ENCODE measurements around the gene SPIRE1. TPM values are rescaled to one million over a fixed set of nuclear protein-coding genes. Genes with fewer than 3 reads are reported as not detected.

The SPIRE1 gene
- total and polyA plus RNA-seq, 8 donors, result 3.1 to 24.4 (median 8.4) TPM

DNA sequence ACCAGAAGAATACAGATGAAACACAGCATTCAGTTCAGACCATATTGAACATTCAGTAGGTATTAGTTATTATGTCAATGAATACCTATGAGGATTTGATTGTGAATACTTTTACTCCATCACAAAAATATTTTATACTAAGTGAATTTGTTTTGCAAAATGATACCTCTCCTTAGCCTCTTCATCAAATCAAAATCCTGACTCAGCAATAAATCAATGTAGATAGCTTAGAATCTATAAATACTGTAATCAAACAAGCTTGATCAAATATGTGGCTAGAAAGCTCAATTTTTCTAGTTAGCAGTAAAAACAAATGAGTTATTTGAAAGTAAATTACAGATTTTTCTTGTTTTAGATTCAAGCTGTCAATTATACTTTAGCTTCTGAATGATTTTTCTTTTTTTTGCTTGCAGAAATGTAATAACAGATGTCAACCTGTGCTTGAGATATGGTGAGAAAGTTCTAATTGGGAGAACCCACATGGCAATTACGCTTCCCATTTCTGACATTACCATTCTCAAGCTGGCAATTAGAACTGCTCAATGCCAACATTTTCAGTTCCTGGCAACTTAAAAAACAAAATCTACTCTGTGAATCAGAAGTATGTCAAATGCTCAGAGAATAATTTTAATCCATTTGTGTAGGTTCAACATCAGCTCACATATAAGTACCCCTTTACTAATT is 140.6 kb downstream of the SPIRE1 start:
- no peak overlapping the region for H3K27ac ChIP-seq
- WGBS, 5 donors, result 93 to 98% (median 95%) methylated on average over 1 of the region's 1 CpG
- no peak for DNase-seq
- peaks cover 0 to 12% (median 5%) of the 10 kb centered on the region in 4 donors for H3K4me1 ChIP-seq
- no peaks in the 10 kb centered on the region for H3K9me3 ChIP-seq
- no peak overlapping the region for H3K4me3 ChIP-seq
- TF ChIP-seq POLR2A (IDR thresholded peaks at IDR 0.05) (no peak), EP300 (IDR thresholded peaks at IDR 0.05) (no peak), POLR2AphosphoS5 (IDR thresholded peaks at IDR 0.05) (no peak)
- TF ChIP-seq, protein P1, sequence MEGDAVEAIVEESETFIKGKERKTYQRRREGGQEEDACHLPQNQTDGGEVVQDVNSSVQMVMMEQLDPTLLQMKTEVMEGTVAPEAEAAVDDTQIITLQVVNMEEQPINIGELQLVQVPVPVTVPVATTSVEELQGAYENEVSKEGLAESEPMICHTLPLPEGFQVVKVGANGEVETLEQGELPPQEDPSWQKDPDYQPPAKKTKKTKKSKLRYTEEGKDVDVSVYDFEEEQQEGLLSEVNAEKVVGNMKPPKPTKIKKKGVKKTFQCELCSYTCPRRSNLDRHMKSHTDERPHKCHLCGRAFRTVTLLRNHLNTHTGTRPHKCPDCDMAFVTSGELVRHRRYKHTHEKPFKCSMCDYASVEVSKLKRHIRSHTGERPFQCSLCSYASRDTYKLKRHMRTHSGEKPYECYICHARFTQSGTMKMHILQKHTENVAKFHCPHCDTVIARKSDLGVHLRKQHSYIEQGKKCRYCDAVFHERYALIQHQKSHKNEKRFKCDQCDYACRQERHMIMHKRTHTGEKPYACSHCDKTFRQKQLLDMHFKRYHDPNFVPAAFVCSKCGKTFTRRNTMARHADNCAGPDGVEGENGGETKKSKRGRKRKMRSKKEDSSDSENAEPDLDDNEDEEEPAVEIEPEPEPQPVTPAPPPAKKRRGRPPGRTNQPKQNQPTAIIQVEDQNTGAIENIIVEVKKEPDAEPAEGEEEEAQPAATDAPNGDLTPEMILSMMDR (IDR thresholded peaks at IDR 0.05), result no peak
- H3K36me3 ChIP-seq, result no peaks in the 10 kb centered on the region
- H3K27me3 ChIP-seq, result no peaks in the 10 kb centered on the region
- intact Hi-C loops (cut with DNase I; ENCODE audit: low total_unique reads), result no loop called here

DNA sequence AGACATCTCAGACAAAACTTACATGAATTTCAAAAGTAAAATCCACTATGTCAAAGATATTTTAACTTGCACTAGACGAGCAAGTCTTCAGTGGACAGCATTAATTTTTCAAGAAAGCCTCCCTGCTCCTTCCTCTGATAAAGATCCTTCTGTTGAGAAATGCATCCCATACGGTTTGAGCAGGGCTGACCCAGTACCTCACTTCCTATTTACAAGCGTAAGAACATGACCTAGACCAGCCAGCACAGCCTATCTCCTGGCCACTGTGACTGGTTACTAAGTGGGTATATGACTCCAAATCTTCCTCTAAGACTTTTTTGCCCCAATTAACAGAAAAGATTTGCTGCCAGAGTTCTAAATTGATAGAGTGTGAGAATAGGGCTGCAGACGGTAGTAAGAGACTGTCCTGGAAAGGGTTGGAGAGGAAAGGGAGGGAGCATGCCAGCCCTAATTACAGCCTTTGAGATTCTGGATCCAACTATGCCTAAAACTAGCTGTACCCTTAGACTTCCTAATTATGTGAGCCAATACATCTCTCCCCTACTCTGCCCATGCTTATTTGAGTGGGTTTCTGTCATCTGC is 141.8 kb downstream of the SPIRE1 start:
- no peak overlapping the region for H3K27ac ChIP-seq
- H3K4me1 ChIP-seq, result peaks cover 0 to 12% (median 5%) of the 10 kb centered on the region in 4 donors
- intact Hi-C loops (cut with DNase I; ENCODE audit: low total_unique reads), result no loop called here
- H3K9me3 ChIP-seq, result no peaks in the 10 kb centered on the region
- H3K4me3 ChIP-seq, result no peak overlapping the region
- no peaks in the 10 kb centered on the region for H3K27me3 ChIP-seq
- DNase-seq, result no peak
- TF ChIP-seq POLR2AphosphoS5 (IDR thresholded peaks at IDR 0.05) (no peak), POLR2A (IDR thresholded peaks at IDR 0.05) (no peak), EP300 (IDR thresholded peaks at IDR 0.05) (no peak)
- TF ChIP-seq, protein P1 (IDR thresholded peaks at IDR 0.05), result no peak
- WGBS, 5 donors, result 60 to 76% (median 67%) methylated on average over 4 of the region's 4 CpGs
- peaks cover 0 to 9% (median under 1%) of the 10 kb centered on the region in 4 donors for H3K36me3 ChIP-seq

DNA sequence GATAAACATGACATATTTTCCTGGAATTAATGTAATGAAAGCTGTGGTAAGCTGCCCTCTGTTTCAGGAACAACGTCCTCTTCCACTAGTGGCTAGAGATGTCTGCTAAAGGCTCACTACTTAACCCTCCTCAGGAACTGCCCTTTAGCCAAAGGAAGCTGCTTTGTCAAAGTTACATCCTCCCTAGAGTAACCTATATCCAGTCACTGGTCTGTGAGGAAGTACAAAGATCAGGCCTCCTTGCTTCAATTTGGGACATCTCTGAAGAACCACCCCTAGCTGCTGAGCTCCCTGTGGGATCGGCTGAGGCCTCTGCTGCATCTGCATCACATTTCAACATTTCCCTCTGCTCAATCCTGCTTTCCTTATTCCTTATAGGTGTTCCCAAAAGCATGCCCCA is 142.4 kb downstream of the SPIRE1 start:
- DNase-seq, result no peak
- peaks cover 0 to 15% (median 3%) of the 10 kb centered on the region in 4 donors for H3K36me3 ChIP-seq
- H3K4me1 ChIP-seq, result peaks cover 0 to 9% (median 4%) of the 10 kb centered on the region in 4 donors
- no peak overlapping the region for H3K4me3 ChIP-seq
- TF ChIP-seq POLR2AphosphoS5 (IDR thresholded peaks at IDR 0.05), result no peak
- no peaks in the 10 kb centered on the region for H3K27me3 ChIP-seq
- 76 to 87% (median 84%) methylated on average over 2 of the region's 2 CpGs for WGBS, 5 donors
- H3K27ac ChIP-seq, result no peak overlapping the region
- no peaks in the 10 kb centered on the region for H3K9me3 ChIP-seq
- intact Hi-C loops (cut with DNase I; ENCODE audit: low total_unique reads), result no loop called here

DNA sequence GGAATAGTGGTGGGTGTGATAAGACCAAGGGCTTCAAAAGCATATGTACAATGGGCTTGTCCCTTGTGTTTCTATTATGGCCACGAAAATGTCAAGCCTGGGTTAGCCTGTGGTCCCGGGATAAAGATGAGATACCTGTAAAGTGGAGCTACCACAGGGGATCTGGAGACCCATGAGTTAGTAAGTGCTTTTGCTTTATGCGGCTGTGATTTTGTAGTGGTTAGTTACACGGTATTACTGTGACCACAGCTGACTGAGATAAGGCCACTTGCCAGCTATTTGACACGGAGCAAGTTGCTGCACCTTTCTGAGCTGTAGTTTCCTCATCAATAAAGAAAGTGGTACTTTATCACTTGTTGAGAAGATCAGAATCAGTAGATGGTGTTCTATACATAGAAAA is 150.9 kb downstream of the SPIRE1 start:
- intact Hi-C loops (cut with DNase I; ENCODE audit: low total_unique reads), result no loop called here
- no peak overlapping the region for H3K4me3 ChIP-seq
- H3K36me3 ChIP-seq, result peaks cover 0 to 45% (median 30%) of the 10 kb centered on the region in 4 donors
- no peak for DNase-seq
- H3K27ac ChIP-seq, result no peak overlapping the region
- TF ChIP-seq POLR2AphosphoS5 (IDR thresholded peaks at IDR 0.05), result no peak
- no peak for TF ChIP-seq POLR2A (IDR thresholded peaks at IDR 0.05)
- no peak for TF ChIP-seq EP300 (IDR thresholded peaks at IDR 0.05)
- TF ChIP-seq, protein P1 (IDR thresholded peaks at IDR 0.05), result no peak
- 83 to 90% (median 86%) methylated on average over 5 of the region's 5 CpGs for WGBS, 5 donors
- H3K9me3 ChIP-seq, result no peaks in the 10 kb centered on the region
- H3K27me3 ChIP-seq, result no peaks in the 10 kb centered on the region
- H3K4me1 ChIP-seq, result no peaks in the 10 kb centered on the region

DNA sequence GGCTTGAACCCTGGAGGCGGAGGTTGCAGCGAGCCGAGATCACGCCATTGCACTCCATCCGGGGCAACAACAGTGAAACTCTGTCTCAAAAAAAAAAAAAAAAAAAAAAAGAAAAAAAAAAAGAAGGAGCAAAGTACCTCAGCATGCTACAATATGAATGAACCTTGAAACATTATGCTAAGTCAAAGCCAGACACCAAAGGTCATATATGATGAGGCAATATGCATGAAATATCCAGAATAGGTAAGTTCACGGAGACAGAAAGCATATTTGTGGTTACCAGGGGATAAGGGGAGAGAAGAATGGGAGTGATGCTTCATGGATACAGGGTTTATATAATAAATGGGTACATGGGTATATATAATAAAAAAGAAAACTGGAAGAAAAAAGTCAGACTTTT is 156.9 kb downstream of the SPIRE1 start:
- intact Hi-C loops (cut with DNase I; ENCODE audit: low total_unique reads), result no loop called here
- H3K4me3 ChIP-seq, result no peak overlapping the region
- H3K36me3 ChIP-seq, result peaks cover 0 to 32% (median 24%) of the 10 kb centered on the region in 4 donors
- H3K27me3 ChIP-seq, result no peaks in the 10 kb centered on the region
- TF ChIP-seq POLR2AphosphoS5 (IDR thresholded peaks at IDR 0.05) (no peak), POLR2A (IDR thresholded peaks at IDR 0.05) (no peak), EP300 (IDR thresholded peaks at IDR 0.05) (no peak)
- TF ChIP-seq, protein P1 (IDR thresholded peaks at IDR 0.05), result no peak
- H3K9me3 ChIP-seq, result no peaks in the 10 kb centered on the region
- no peak for DNase-seq
- H3K27ac ChIP-seq, result no peak overlapping the region
- H3K4me1 ChIP-seq, result no peaks in the 10 kb centered on the region
- 93 to 100% (median 97%) methylated on average over 6 of the region's 6 CpGs for WGBS, 5 donors

Measured in stomach (tissue), 9 donors.